Suprapubic skin (tissue), 4 donors: ENCODE measurements around the gene STAG3. TPM values are rescaled to one million over a fixed set of nuclear protein-coding genes. Genes with fewer than 3 reads are reported as not detected.
A peak's percentile ranks its signal among the peaks of the same experiment; 100 is the strongest.

Experiments
- DNase-seq, 2 donors: peaks; one replicate each; pipeline ENCODE4 v3.0.0-alpha.2; 2019; ENCODE audit warnings: low spot score in 2 of 2
- H3K27ac ChIP-seq: fragments of 200-600 bp; sonication (generic); one replicate; pipeline ENCODE4 v1.5.1; 2019
- H3K27me3 ChIP-seq: fragments of 200-600 bp; sonication (generic); one replicate; pipeline ENCODE4 v1.5.1; 2019
- H3K36me3 ChIP-seq: fragments of 200-600 bp; sonication (generic); one replicate; pipeline ENCODE4 v1.5.1; 2019
- H3K4me1 ChIP-seq: fragments of 200-600 bp; sonication (generic); one replicate; pipeline ENCODE4 v1.5.1; 2019
- H3K4me3 ChIP-seq: fragments of 200-600 bp; sonication (generic); one replicate; pipeline ENCODE4 v1.5.1; 2019; ENCODE audit warnings: mild to moderate bottlenecking
- H3K9me3 ChIP-seq: fragments of 200-600 bp; sonication (generic); one replicate; pipeline ENCODE4 v1.5.1; 2019
- CTCF ChIP-seq, 2 donors: fragments of 200-600 bp in 1 of 2; fragments of 450-650 bp in 1 of 2; sonication (generic) in 1 of 2; IDR thresholded peaks; one replicate each; pipeline ENCODE4 v1.5.1; 2016 to 2019; ENCODE audit warnings: antibody characterized with exemption in 2 of 2, mild to moderate bottlenecking in 1 of 2, moderate library complexity in 1 of 2
- EP300 ChIP-seq: sonication (generic); formaldehyde crosslinking; IDR thresholded peaks from one replicate; pipeline ENCODE4 v1.6.1; 2017; ENCODE audit warnings: antibody characterized with exemption
- POLR2A ChIP-seq, 2 donors: fragments of 450-650 bp; IDR thresholded peaks; one replicate each; pipeline ENCODE4 v1.6.1; 2017; ENCODE audit warnings: antibody characterized with exemption in 2 of 2, mild to moderate bottlenecking in 2 of 2, moderate library complexity in 2 of 2
- POLR2AphosphoS5 ChIP-seq, 3 donors: sonication (generic); formaldehyde crosslinking; IDR thresholded peaks; one replicate each; pipeline ENCODE4 v1.6.1; 2017; ENCODE audit warnings: antibody characterized with exemption in 3 of 3
- WGBS: methylation state at CpG from one replicate; pipeline ENCODE4 v1.1.5; 2018; 5-methylcytosine and 5-hydroxymethylcytosine counted together
- total RNA-seq, 4 donors: library from RNA; depleted of rRNA; stranded (reverse); fragments of >200 nt; gene quantifications; one replicate each; pipeline ENCODE4 v1.1.0, GENCODE V29; 2016

STAG3 gene
- total RNA-seq, 4 donors from 2014 or later, result 0.68 to 2.0 (median 1.9) TPM; not detected in 1

GRCh38 chr7:100147278-100147677, 30.4 kb upstream of the STAG3 start:
- Histone ChIP-seq H3K27ac (no peak overlapping the region), H3K27me3 (no peaks in the 10 kb centered on the region), H3K4me3 (no peak overlapping the region), H3K4me1 (peaks cover 28% of the 10 kb centered on the region), H3K9me3 (no peaks in the 10 kb centered on the region), H3K36me3 (peaks cover 5% of the 10 kb centered on the region)
- TF ChIP-seq CTCF (IDR thresholded peaks at IDR 0.05) (no peak), EP300 (no peak), POLR2A (IDR thresholded peaks at IDR 0.05) (no peak), POLR2AphosphoS5 (IDR thresholded peaks at IDR 0.05) (no peak)
- 92% methylated on average over 2 of the region's 2 CpGs for WGBS
- no peak for DNase-seq

- TF ChIP-seq POLR2A (IDR thresholded peaks at IDR 0.05) (no peak), POLR2AphosphoS5 (IDR thresholded peaks at IDR 0.05) (no peak), EP300 (no peak), CTCF (IDR thresholded peaks at IDR 0.05) (no peak)
- no peak for DNase-seq
- Histone ChIP-seq H3K4me3 (peak overlapping the region; percentile 60), H3K27ac (peak overlapping the region; percentile 84), H3K9me3 (no peaks in the 10 kb centered on the region), H3K27me3 (no peaks in the 10 kb centered on the region), H3K4me1 (peaks cover 31% of the 10 kb centered on the region), H3K36me3 (peaks cover 7% of the 10 kb centered on the region)
- 6% methylated on average over 14 of the region's 14 CpGs for WGBS
Measured at GRCh38 chr7:100148225-100148558, 29.5 kb upstream of the STAG3 start.

GRCh38 chr7:100148559-100149328, 29.0 kb upstream of the STAG3 start, which contains the start of gene LAMTOR4:
LAMTOR4 (plus strand) TSS chr7:100148918; CDS start chr7:100148973, 55 bp downstream.
- peaks cover 12% of the 10 kb centered on the region for H3K36me3 ChIP-seq
- DNase-seq, result peak; percentile 99 to 100
- under 1% methylated on average over 23 of the region's 46 CpGs for WGBS
- peak within 1 kb of the TSS; percentile 60 for H3K4me3 ChIP-seq
- no peaks in the 10 kb centered on the region for H3K9me3 ChIP-seq
- H3K27me3 ChIP-seq, result no peaks in the 10 kb centered on the region
- H3K27ac ChIP-seq, result peak within 1 kb of the TSS; percentile 84
- H3K4me1 ChIP-seq, result peaks cover 37% of the 10 kb centered on the region
- no peak for TF ChIP-seq CTCF (IDR thresholded peaks at IDR 0.05)
- TF ChIP-seq POLR2AphosphoS5 (IDR thresholded peaks at IDR 0.05), result peak in 2 of 3 donors; percentile 47 to 62
- no peak for TF ChIP-seq EP300
- peak in 1 of 2 donors; percentile 70 for TF ChIP-seq POLR2A (IDR thresholded peaks at IDR 0.05)

- DNase-seq, result no peak
- H3K36me3 ChIP-seq, result peaks cover 40% of the 10 kb centered on the region
- no peak for TF ChIP-seq POLR2A (IDR thresholded peaks at IDR 0.05)
Measured at GRCh38 chr7:100152404-100152803, 25.3 kb upstream of the STAG3 start.

GRCh38 chr7:100152937-100153666, 24.6 kb upstream of the STAG3 start:
- Histone ChIP-seq H3K27ac (no peak overlapping the region), H3K9me3 (no peaks in the 10 kb centered on the region), H3K4me1 (peaks cover 64% of the 10 kb centered on the region), H3K27me3 (no peaks in the 10 kb centered on the region), H3K4me3 (no peak overlapping the region), H3K36me3 (peaks cover 40% of the 10 kb centered on the region)
- 86% methylated on average over 10 of the region's 18 CpGs for WGBS
- no peak for DNase-seq
- TF ChIP-seq EP300 (no peak), POLR2A (IDR thresholded peaks at IDR 0.05) (no peak), CTCF (IDR thresholded peaks at IDR 0.05) (no peak), POLR2AphosphoS5 (IDR thresholded peaks at IDR 0.05) (no peak)

More at GRCh38 chr7:100152404-100152803, 25.3 kb upstream of the STAG3 start:
- Histone ChIP-seq H3K4me3 (no peak overlapping the region), H3K27me3 (no peaks in the 10 kb centered on the region), H3K9me3 (no peaks in the 10 kb centered on the region), H3K27ac (no peak overlapping the region), H3K4me1 (peaks cover 61% of the 10 kb centered on the region)
